Hematopoietic multipotent progenitor cell treated with erythropoietin and hydrocortisone succinate and interleukin-3 and kit ligand, for 17 days (in vitro differentiated cells): ENCODE data around the gene GNB1L.
A peak's percentile ranks its signal among the peaks of the same experiment; 100 is the strongest.

Source experiments
- DNase-seq: peaks from one replicate; pipeline ENCODE4 v3.0.0-alpha.2; 2015; ENCODE audit warnings: low spot score

GNB1L gene

DNA sequence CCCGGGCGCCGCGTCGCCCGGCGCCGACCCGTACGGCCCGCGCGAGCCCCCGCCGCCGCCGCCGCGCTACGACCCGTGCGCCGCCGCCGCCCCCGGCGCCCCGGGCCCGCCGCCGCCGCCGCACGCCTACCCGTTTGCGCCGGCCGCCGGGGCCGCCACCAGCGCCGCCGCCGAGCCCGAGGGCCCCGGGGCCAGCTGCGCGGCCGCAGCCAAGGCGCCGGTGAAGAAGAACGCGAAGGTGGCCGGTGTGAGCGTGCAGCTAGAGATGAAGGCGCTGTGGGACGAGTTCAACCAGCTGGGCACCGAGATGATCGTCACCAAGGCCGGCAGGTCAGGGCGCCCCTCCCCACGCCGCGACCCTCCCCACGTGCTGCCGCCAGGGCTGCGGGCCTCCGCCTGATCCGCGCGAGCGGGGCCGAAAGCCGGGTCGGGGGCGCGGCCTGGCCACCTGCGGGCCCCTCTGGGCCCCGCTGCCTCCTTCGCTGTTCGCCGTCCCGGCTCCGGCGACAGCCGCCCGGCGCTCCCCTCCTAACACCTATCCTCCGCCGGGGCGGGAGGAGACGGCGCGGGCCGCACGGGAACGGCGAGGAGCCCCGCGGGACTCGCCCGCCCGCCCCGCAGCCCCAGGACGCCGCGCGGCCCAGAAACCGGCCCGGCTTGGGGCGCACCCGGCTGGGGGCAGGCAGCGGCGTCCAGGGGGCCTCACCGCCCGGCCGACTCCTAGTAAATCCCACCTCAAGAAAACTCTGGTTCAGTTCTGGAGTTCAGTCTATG, 93.5 kb downstream of the GNB1L start:
- no peak for DNase-seq

- no peak for DNase-seq
Measured at GRCh38 chr22:19760058-19760950, 94.4 kb downstream of the GNB1L start, which contains the start of gene TBX1. Gene TBX1 (plus strand): TSS chr22:19760778. CDS start chr22:19760844, 66 bp downstream.

GRCh38 chr22:19759427-19760057, 95.1 kb downstream of the GNB1L start:
- no peak for DNase-seq

- no peak for DNase-seq
Measured at GRCh38 chr22:19758896-19759426, 95.7 kb downstream of the GNB1L start.

DNA sequence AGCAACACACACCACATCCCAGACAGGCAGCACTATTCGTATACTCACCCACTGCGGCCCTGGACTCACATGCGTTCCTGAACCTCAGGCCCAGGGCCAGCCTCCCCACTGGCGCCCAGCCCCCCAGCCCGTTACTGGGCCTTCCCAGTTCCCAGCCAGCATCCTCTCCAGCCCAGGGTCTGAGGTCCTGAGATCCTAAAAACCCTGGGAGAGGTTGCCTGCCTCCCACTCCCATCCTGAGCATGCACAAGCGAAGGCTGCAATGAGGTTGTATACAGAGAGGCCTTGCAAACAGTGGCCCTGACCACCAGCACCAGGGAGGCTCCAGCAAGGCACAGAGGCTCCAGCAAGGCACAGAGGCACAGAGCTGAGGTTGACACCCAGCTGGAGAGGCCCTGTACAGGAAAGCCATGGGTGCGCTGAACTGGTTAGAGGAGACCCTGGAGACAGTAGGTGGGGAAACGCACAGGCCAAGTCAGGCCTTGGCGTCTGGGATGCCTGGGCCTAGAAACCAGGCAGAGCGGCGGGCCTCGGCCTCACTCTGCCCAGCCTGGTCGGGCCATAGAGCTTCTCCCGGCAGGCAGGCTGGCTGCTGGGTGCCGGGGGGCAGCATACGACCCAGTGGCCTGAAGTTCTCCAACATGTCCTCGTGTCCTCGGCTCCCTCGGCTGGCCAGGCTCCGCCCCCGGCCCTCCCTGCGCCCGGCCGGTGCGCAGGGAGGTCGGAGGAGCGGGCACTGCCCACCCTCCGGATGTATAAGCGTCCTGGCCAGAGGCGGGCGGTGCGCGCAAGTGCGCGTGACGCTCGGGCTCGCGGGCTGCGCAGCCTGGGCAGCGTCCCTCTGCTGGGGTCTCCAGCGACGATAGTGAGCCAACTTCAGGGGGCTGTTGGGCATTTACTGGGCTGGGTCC, 96.4 kb downstream of the GNB1L start:
- no peak for DNase-seq

DNA sequence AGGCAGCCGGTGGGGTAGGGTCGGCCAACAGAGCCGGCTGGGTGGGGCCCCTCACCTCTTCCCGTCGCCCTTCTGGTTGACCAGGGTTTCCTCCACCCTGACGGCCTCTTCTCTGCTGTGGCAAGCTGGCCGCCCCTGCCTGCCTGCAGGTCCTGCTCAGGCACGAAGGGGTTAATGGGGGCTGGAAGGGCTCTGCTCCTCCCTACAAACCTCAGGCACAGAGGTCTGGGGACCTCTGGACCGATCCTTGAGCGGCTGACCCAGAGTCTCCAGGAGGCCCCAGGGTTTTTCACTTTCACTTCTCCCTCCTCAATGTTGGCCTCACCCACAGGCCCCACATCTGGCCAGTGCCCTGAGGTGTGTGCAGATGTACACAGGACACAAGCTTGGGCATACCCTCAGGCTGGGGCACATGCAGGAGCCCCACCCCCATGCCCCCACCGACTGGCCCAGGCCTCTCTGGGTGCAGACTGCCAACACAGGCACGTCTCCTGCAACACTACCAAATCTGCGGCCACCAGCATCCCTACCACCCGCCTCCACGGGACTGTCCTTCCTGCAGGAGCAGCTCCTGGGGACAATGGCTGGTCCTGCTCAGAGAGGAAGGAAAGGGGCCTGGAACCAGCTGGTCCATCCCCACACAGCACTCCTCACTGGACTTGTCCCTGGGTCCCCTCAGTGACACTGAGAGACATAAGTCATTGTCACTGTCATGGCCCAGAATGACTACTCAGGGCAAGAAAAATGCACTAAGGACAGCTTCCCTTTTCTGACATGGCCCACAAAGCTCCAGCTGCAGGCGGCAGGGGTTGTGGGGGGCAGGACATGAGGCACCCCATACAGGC, 97.3 kb downstream of the GNB1L start:
- no peak for DNase-seq

DNA sequence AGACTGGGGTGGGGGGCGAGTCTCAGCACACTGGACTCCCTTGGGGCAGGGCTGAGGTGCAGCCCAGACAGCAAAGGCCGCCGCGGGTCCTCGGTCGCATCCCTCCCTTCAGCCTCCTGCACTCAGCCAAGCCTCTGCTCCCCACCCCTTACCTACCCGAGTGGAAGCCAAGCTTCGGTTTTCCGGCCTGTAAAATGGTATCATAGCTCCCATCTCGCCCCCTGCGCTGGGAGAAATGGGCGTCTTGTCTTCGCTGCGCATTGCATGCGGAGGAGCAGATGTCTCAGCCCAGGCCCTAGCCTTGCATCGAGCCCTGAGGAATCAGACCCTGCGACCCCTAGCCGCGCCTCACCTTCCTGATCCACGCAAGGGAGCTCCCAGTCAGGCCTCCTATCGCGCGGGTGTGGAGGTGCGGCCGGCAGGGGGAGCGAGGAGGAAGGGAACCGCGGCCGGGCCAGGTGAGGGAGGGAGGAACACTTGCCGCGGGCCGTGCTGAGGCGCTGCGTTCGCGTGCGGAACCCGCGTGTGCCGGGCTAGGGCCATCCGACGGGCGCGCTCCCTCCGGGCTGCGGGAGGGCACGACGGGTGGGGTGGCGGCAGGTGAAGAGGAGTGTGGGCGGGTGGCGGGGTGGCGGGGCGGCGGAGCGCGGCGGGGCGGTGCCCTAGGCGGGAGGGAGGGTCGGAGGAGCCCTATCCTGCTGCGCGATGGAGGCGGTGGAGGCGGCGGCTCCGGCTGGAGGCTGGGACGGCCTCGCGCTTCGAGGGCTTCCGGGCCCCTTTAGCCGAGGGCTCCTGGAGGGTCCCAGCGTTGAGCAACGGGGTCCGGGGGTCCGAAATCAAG, 98.2 kb downstream of the GNB1L start:
- DNase-seq: peak; percentile 13

DNA sequence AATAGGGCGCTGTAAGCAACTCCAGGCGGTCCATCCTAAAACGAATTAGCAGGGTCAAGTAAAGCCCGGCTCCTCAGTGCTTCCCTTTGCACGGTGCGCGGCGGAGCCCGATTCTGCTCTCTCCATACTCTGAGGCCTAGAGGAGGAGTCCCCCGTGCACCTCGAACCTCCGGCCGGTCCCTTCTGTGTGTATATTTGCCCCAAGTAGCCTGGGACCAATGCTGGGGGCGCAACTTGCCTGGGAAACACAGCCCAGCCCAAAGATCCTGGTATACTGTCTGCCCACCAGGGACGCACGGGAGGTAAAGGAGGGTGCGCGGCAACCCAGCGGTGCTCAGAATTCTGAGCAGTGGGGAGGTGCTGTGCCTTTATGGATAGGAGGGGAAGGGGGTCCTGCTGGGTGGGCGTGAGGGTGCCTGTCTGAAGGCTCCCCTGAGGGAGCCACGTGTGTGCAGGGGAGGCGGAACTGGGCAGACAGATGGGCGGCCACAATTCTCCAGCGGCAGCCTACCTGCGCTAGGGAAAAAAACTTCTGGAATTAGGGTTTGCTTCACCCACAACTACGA, 98.9 kb downstream of the GNB1L start:
- no peak for DNase-seq

GRCh38 chr22:19755145-19755710, 99.4 kb downstream of the GNB1L start:
- no peak for DNase-seq

DNA sequence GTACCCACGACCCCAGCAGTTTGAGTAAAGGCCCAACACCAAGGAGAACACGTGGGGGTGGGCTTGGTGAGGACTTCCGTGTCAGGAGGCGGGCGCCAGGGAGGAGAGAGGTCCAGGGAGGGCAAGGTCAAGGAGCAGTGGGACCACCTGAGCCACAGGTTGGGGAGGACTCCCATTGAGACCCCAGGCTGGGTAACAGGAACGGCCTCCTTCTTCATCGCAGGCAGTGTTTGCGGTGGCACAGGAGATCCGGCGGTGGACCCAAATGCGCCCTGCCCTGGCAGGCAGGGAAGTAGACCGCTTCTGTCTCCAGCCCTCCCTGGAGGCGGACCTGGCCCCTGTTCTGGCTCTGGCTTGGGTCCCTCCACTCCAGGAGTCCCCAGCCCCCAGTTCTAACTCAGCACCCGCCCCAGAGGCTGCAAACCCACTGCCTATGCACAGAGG, 100.0 kb downstream of the GNB1L start:
- no peak for DNase-seq

- DNase-seq: no peak
Measured at GRCh38 chr22:19753996-19754700, 100.5 kb downstream of the GNB1L start.

GRCh38 chr22:19753090-19753842, 101.4 kb downstream of the GNB1L start:
- DNase-seq: no peak

GRCh38 chr22:19751497-19752245, 103.0 kb downstream of the GNB1L start:
- DNase-seq: no peak

DNA sequence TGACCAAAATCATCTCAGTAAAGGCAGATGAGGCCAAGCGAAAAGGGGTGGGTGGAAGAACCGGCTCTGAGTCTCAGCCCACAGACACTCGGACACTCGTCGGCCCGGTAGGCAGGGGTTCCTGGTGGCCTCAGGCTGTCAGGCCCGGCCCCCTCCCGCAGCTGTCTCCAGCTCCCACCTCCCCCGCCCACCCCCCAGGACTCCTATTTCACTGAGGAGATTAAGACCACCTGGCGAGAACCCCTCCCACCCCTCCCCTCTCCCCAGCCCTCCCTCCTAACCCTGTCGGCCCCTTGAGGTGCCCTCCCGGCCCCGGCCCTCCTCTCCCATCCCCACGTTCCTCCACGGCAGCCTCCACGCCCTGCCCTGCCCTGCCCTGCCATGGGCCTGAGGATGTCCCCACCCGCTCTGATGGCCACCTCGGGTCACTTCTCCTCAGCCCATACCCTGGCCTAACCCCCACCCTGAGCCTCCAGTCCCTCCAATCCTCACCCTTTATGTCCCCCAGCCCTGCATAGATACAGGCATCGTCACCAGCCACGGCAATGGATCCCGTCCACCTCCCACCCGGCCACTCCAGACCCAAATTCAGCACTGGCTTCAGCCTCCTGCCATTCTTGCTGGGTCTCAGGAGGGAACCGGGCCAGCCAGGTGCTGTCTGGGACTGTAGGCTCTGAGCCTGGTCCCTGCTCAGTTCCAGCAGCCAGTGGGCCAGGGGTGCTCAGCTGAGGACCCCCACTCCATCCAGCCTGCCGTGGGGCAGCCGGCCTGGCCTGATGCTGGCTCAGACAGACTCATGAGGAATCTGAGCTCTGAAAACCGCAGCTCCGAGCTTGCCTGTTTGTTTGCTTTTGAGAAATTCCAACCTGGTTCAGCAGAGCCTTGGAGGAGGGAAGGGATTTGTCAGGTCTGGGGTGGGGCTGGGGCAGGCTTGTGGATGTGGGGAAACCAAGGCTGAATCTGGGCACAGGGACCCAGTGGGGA, 103.9 kb downstream of the GNB1L start:
- DNase-seq: no peak

GRCh38 chr22:19749876-19750275, 104.8 kb downstream of the GNB1L start:
- DNase-seq: no peak
